HG03045 (cell line): ENCODE measurements around the gene SYT8.

Experiments used
- ATAC-seq: cut with Tn5 transposase; IDR thresholded peaks from one replicate; pipeline ENCODE4 v1.9.1; 2021; ENCODE audit warnings: mild to moderate bottlenecking, moderate library complexity; ENCODE audit not compliant: unreplicated experiment

SYT8 gene

GRCh38 chr11:1857064-1857463 lies 22.3 kb downstream of the SYT8 start:
- no peak for ATAC-seq

- ATAC-seq, result no peak
These were observed 23.4 kb downstream of the SYT8 start for GRCh38 chr11:1858154-1858553.

GRCh38 chr11:1858576-1858975 lies 23.8 kb downstream of the SYT8 start:
- no peak for ATAC-seq

- ATAC-seq, result no peak
These were observed 24.2 kb downstream of the SYT8 start for GRCh38 chr11:1859004-1859403.

- no peak for ATAC-seq
These were observed 25.3 kb downstream of the SYT8 start for GRCh38 chr11:1860108-1860507.

- no peak for ATAC-seq
These were observed 26.9 kb downstream of the SYT8 start for GRCh38 chr11:1861435-1862411.

GRCh38 chr11:1862588-1863351 lies 28.0 kb downstream of the SYT8 start:
- ATAC-seq, result no peak

- ATAC-seq, result no peak
These were observed 28.8 kb downstream of the SYT8 start for GRCh38 chr11:1863352-1864216.

- ATAC-seq, result no peak
These were observed 29.4 kb downstream of the SYT8 start for GRCh38 chr11:1864231-1864630.

GRCh38 chr11:1864831-1865665 lies 30.3 kb downstream of the SYT8 start:
- ATAC-seq, result no peak

GRCh38 chr11:1866226-1866625 lies 31.4 kb downstream of the SYT8 start:
- ATAC-seq, result no peak

- no peak for ATAC-seq
These were observed 32.0 kb downstream of the SYT8 start for GRCh38 chr11:1866776-1867175.

- ATAC-seq, result no peak
These were observed 32.6 kb downstream of the SYT8 start for GRCh38 chr11:1867381-1867780.

GRCh38 chr11:1868056-1868635 lies 33.4 kb downstream of the SYT8 start:
- ATAC-seq, result no peak

- ATAC-seq, result no peak
These were observed 34.0 kb downstream of the SYT8 start for GRCh38 chr11:1868636-1869291.

GRCh38 chr11:1869427-1870325 lies 34.9 kb downstream of the SYT8 start:
- no peak for ATAC-seq

- ATAC-seq, result no peak
These were observed 35.5 kb downstream of the SYT8 start for GRCh38 chr11:1870326-1870696.
